Thyroid gland (tissue), 4 donors: ENCODE results near the gene MAGEC3.

Source experiments
- CTCF ChIP-seq, 6 experiments: fragments of 200-600 bp in 3 of 6; fragments of 450-650 bp in 3 of 6; sonication (generic) in 3 of 6; IDR thresholded peaks; one replicate each; pipeline ENCODE4 v1.5.1; 2016 to 2019; ENCODE audit warnings: antibody characterized with exemption in 6 of 6, mild to moderate bottlenecking in 2 of 6, inconsistent platforms in 1 of 6, moderate library complexity in 1 of 6
- POLR2A ChIP-seq, 2 donors: fragments of 450-650 bp; IDR thresholded peaks; one replicate each; pipeline ENCODE4 v1.6.1; 2017; ENCODE audit warnings: antibody characterized with exemption in 2 of 2, mild to moderate bottlenecking in 2 of 2, moderate library complexity in 1 of 2

GRCh38 chrX:141814213-141814857 lies 23.8 kb upstream of the MAGEC3 start:
- TF ChIP-seq CTCF (IDR thresholded peaks at IDR 0.05), result no peak
- no peak for TF ChIP-seq POLR2A (IDR thresholded peaks at IDR 0.05)
